Testis (tissue), 2 donors: Measurements from ENCODE around the gene CCM2L.

Experiments used
- CTCF ChIP-seq, 3 experiments: fragments of 450-650 bp in 2 of 3; fragments of 200-600 bp in 1 of 3; sonication (generic) in 1 of 3; IDR thresholded peaks; one replicate each; pipeline ENCODE4 v1.5.1; 2016 to 2019; ENCODE audit warnings: antibody characterized with exemption in 3 of 3, mild to moderate bottlenecking in 2 of 3, moderate library complexity in 1 of 3
- POLR2A ChIP-seq: fragments of 450-650 bp; IDR thresholded peaks from one replicate; pipeline ENCODE4 v1.6.1; 2017; ENCODE audit warnings: antibody characterized with exemption, mild to moderate bottlenecking, moderate library complexity

DNA sequence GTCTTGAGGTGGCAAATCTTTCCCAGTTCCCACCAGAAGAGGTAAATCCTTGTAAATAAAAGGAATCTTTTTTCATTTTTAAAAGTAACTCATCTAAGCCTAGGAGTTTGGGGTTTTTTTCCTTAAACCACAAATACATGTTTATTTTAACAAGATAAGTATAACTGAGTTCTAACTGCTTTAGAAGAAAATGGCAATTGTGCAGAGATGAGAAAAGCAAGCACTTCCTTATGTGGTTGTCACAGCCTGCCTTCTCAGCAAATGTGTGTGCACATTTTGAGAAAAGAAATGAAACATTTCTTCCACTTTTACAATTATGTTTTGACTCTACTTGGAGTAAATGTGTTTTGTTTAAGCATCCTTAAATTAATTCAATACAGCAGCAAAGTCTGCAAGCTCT, 59.5 kb downstream of the CCM2L start:
- TF ChIP-seq CTCF (IDR thresholded peaks at IDR 0.05), result no peak
- no peak for TF ChIP-seq POLR2A
